IPS DF 4.7 (cell line): ENCODE measurements around the gene SPPL3.

Experiments
- DNase-seq: peaks from one replicate; pipeline ENCODE4 v3.0.0-alpha.2; 2013; ENCODE audit warnings: low spot score; ENCODE audit errors: extremely low read depth

Gene SPPL3

DNA sequence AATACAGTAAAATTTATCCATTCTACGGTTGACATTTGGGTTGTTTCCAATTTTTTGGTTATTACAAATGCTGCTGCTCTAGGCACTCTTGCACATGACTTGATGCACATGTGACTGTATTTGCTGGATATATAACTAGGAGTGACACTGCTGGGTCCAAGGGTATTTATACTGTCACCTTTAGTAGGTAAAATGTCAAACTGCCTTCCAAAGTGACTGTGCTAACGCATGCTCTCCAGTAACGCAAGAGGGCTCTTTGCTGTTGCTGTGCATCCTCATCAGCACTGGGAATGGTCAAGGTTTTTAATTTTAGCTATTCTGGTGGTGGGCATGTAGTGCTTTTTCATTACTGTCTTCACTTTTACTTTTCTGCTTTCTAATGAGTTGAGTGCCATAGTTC lies 116.3 kb downstream of the SPPL3 start:
- no peak for DNase-seq

DNA sequence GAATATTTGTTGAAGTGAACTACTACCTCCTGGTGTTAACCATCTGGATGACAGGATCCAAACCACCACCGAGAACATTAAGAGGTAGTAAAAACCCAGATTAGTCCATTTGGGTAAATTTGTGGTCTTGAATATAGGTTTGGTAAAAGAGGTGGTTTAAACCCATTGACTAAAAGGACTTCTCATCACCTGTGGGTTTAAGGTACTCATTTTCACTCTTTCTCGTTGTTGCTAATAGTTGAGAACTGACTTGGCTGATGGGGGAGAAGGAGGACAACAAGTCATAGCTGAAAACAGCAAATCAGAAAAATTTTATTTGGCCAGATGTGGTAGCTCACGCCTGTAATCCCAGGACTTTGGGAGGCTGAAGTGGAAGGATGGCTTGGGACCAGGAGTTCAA lies 119.4 kb downstream of the SPPL3 start:
- DNase-seq = no peak

DNA sequence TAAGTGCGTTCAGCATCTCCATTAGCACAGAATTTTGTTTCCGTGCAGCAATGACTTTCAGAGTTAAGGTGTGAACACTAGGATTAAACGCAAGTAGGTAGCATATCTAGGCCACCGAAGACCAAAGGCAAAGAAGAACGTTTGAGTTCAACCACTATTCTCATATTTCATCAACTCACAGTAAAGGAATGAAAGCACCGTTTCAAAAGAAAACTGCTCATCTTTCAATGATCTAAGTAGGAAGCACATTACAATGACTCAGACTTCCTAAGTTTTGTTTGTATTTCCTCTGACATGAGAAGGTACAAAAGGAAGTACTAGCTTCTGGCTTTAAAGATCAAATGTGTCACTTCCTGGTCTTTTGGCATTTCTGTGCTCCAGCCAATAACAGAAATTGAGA lies 121.0 kb downstream of the SPPL3 start:
- DNase-seq = no peak

DNA sequence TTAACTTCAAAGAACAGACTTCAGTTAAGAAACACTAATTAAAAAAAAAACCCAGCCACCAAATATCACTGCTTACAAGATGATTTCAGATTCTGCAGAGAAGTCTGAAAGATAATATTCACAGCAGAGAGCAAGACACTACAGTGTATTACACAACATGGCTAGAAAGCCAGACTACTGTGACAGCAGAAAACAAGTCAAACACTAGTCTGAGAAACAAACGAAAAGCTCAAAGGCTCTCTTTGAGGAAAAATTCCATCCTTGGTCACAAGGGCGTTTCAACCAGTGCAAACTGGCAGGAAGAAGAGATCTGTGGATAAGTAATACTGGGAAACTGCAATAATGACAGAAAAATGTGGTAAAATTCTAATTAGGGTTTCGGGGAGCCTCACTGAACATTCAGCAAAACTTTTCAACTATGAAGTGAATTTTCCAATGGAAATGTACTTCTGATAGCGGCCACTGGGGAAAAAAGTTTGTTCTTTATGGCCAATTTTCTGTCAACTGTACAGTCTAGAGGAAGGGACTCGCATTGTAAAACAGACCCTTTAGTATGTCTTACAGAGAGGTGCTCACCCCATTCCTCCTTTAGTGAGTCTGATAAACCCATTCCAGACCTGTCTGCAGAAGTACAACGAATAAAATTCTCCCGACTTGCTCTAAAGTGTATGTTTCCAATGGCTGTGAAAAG lies 128.2 kb downstream of the SPPL3 start:
- DNase-seq = no peak

DNA sequence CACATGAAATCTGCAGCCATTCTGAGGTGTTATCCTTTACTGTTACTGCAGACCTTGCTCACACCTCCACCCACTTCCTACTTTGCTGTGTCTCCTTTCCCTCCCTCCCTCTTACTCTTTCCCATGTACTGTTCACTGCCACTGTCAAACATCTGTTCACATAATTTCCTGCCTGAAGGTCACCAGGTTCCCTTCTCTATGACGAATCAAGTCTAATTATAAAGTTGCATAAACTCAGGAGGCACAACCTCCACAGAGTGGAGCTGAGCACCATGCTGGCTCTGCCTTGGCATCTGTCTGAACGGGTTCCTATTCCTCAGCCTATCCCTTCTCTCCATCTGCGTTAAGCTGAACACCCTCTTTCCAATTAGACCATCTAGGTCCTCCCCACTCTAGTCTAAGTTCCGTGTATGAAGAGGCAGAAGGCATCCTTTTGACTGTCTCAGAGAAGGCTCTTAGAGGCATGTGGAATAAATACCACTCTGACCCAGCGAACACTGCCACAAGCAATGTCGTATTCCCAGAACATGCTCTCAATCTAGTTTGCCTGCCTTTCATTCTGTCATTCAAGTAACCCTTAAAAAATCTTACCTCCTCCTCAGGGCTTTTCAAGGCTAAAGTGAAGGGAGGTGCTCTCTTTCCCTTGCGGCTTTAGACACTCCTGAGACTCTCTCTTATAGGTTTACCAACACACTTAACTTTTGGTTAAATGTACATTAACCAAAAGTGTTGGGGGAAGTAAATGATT lies 129.8 kb downstream of the SPPL3 start:
- no peak for DNase-seq

DNA sequence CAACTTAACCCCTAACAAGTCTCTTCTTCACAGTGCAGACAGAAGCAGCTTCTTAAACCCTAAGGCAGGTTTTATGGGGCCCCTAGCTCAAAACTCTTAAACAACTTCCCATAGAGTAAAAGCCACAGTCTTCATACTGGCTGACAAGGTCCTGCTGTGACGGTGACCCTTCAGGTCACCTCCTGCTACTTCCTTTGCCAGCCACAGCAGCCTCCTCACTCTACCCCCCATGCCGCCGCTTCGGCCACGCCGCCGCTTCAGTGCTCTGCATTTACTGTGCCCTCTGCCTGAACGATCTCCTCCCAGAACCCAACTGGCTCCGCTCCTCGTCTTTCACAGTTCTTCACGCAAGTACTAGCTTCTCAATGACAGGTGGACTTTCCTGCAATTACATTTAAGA lies 133.1 kb downstream of the SPPL3 start:
- no peak for DNase-seq

DNA sequence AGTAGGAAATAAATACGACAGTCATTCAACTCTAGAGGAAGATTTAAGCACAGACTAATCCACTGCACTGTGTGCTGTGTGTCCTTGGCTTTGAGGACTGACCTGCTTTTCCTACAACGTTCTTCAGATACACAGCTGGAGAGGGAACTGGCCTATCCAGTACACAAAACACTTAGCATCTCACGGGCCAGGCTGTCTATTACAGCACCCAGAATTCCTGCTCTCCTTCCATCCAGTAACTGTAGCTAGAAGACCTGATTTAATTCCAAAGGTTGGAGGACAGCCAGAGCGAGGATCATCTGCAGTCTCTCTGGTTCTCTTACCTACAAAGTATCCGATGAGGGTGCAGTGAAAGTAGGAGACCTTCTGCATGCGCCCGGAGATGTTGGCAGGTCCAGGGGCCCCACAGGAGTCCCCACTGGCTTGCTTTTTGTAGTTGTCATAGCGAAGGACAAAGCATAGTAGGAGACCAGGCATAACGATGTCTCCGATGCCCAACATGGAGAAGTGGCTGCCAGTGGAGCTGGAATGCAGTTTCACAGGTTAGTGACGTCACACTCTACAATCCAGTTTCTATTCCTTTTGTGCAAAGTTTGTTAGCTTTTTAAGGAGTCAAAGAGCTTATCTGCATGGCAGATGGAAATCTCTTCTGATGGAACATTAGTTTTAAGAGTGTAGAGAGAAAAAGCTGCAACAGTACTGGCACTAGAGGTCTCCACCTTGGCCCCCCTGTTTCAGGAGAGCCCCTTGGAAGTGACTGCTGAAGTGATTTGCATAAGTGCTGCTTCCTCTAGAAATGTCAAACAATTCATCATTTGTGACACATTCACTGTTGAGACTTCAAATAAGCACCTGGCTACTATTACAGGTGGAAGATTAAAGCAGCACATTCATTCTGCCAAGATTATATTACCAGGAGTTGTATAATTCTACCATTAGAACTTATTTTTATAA lies 136.8 kb downstream of the SPPL3 start:
- no peak for DNase-seq

DNA sequence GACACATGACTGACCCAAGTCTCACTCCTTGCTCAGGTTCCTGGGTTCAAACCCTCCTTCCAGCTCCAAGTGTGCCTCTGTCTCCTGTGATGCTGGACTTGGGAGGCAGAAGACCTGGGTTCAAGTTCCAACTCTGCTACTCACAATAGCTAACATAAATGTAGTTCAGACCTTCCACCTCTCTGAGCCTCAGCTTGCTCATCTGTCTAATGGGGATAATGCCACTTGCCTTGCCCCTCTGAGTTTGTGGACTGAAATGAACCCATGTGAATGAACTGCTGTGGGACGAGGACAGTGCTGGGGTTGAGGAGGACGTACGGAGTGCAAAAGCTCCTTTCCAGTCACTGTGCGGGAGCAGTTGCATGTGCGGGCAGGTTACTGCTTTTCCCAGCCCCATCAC lies 137.6 kb downstream of the SPPL3 start:
- no peak for DNase-seq

DNA sequence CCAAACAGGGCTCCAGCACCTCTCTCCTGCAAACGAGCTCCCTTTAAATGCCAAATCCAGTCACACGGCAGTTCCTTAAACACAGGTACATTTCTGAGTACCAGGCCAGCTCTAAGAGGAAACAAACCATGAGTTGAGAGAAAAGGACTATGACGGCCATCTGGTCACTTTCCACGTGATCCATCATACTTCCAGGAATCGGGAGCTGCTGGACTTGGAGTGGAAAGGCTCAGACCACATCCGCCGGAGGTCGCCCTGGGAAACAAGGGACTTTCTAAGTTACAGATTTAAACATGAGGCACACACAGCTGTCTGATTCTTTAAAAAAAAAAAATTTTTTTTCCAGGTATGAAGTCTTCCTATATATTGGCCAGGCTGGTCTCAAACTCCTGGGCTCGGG lies 139.3 kb downstream of the SPPL3 start:
- DNase-seq = no peak

DNA sequence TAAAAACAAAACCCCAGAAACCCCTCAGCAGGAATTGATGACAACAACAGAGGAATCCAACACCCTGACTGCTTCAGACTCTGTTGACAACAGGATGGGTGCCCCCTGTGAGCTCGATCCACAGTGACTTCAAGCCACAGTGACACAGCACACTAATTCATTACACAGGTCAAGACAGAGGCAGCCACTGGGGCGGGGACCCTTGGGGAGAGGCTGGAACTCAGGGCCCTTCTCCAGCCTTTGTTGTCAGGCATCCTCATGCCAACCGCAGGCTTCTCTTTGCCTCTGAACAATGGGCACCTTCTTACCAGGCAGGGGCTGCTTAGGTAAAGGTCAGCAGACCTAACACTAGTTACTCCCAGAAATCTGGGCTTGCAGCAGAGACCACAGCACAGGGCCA lies 140.9 kb downstream of the SPPL3 start:
- no peak for DNase-seq

DNA sequence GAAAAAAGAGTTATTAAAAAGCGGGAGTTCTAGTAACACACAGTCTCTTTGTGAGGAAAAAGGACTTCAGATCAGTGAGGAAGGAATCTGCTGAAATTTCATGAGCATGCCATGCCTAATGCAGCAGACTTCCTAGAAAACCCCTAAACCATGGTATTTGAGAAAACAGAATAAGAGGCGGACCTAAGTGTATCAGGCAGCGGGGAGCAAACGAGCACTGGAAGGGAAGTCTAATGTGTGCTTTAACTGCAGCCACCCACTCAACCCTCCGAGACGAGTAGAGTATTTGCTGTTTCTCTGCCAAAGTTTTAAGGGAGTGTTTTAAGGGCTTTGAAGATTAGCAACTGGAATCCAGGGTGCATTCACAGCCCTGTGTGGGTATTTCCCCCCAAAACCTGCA lies 142.1 kb downstream of the SPPL3 start:
- DNase-seq = no peak

DNA sequence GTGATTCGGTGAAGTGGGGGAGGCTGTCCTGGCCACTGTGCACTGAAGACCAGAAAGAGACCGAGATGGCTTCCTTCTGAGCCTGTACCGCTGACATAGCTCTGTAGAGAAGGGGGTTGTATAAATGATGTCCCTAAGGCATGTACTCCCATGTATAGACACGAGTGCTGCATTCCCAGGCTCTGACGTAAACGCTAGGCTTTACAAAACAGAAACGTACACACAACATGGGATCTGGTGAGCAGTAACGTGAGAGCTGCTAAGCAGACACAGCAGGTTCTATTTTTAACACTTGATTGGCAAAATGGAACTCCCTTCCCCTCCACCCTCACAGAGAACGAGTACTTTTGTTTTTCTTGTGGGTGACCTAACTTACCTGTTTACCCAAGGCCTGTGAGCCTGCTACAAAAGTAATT lies 142.6 kb downstream of the SPPL3 start:
- DNase-seq = no peak

DNA sequence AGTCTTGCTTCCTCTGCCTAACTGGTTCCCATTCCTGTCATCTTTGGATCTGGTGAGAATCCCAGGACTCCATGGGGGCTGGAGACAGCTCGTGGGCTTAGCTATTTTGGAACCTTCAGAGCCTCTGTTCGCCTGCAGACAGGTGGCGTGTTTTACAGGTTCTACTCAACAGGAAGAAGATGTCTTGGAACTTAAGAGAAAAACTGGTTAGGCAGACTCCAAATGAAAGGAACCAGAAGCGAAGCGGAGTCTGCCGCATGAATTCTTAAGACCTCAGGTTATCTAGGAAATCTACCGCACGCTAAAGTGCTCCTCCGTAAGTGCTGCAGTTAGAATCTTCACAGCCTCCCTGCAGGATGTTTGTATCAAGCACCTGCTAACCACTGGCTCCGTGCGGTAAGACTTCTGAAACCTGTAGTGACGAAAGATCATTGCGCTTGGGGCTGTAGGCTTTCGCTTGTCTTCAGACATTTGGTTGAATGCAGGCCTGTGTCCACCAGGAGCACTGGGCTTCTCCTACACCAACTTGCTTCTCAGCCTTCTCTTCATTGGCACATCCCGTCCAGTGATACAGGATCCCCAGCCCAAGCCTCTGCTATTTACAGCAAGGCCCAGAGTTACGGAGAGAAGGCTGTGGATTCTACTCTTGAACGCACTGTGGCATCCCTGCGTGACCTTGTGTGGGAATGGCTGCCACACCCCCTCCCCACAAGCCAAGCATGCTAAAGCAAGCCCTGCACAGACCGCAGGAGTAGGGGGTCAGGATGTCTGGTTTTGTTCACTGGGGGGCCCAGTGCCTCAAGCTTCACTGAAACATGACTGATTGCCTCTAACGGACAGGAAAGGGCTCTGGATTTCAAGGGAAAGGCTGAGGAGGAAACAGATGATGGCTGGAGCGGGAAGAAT lies 143.6 kb downstream of the SPPL3 start:
- no peak for DNase-seq

DNA sequence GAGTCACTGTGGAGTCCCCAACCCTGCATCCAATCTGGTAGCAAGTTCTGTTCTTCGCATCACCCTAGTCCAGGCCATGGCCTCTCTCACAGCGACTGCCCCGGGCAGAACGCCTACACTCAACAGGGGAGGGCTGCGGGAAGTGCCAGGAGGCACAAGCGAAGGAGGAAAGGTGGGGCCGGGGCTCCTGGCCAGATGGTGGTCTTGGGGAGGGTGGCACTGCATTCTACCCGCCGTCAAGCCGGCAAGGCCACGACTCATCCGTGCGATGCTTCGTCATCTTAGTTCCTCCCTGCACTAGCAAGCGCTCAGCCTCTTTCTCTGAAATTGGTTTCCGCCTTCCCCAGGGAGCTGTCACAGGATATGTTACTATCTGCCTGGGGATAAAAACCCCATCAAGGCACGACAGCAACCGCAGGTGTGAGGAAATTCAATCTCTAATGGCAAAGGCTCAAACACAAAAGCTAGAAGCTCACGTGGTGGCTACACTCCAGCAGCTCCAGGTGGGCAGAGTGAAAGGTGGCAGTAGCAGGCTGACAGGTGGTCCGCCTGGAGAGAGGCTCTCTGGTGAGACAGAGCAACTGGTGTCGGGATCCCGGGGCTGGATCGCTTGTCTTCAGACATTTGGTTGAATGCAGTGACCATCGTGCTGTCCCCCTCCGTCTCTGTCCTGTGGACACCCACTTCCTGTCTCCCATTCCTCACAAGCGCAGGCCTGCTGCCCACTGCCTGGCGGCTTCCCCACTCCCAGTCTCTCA lies 144.4 kb downstream of the SPPL3 start:
- no peak for DNase-seq

DNA sequence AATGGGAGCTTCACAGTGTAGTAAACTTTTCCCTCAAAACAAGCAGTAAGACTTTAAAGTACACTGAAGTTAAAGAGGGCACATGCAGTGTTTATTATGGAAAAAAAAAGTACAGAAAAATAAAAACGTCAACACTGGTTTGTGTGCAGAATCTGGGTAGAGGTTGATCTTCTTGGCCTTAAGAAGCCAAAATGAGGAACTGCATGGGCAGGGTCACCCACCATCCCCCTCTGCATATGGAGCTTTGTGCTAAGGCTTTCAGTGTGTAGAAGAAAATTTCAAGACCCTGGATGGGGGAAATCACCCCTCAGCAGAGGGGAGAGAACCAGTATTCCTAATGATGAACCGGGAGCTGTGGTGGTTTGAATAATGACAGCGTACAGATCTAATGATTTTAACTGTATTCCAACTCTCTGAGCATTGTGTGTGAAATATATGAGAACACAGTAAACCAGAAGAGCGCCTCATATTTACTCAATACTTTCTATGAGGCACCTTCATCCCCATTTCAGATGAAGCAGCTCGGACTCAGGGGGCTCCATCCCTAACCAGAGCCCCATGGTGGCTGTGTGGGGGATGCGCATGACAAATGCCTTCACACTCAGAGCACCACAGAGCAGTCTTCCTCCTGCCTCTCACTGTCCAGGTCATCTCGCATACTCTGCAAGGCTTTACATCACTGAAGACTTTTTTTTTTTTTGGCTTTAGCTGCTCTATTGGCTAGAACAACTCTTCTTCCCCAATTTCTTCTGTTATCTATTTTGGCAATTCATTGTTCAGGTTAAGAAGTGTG lies 145.2 kb downstream of the SPPL3 start:
- no peak for DNase-seq

DNA sequence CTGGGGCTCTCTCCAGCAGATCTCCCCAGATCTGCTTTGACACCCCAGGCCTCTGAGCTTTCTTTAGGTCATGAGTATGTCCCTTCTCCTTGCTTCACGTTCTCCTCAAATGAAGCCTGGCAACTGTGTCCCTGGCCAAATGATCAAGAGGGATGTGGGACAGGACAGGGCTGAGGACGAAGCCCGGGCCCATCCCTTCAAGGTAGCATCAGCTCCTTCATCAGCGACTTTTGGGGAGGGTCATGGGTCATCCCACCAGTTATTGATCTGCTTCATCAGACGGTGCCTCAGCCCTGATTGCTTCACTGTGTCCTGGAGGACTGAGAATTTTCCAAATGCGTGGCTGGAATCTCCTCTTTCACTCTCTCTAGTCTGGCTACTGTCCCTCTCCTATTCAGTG lies 146.2 kb downstream of the SPPL3 start:
- DNase-seq = no peak

DNA sequence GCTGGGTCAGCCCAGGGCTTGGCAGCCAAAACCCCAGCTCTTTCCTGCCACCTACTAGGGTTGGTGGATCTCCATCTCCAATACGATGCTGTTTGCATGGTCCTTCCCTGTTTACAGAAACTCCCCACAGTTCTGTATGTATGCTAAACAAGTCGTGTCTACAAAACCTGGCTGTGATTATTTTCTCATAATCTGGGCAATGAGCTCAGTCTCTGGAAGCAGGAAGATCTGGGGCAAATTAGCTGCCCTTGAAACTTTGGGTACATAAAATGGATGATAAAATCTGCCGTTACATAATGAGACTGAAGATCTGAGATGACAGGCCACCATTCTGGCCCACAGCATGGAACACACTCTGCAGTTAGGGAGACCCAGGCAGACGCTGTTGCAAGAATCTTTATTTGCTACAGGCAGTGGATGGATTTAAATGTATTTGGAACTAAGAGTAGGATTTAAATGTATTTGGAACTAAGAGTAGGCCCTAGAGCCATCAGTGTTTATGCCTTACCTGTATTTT lies 146.9 kb downstream of the SPPL3 start:
- DNase-seq = no peak

DNA sequence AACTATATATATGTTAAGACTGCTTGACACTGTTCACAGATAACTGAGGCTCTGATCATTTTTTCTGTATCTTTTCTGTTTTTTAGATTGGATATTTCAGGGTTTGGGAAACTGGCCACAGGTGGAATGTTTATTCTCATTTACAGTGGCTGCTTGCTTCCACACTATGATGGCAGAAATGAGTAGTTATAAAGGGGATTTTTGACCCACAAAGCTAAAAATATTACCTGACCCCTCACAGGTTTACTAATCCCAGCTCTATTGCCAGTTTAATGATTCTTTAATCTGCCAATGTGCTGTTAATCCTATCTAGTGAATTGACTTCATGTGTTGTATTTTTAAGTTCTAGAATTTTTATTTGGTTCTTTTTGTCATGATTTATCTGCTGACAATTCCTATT lies 148.9 kb downstream of the SPPL3 start:
- no peak for DNase-seq

DNA sequence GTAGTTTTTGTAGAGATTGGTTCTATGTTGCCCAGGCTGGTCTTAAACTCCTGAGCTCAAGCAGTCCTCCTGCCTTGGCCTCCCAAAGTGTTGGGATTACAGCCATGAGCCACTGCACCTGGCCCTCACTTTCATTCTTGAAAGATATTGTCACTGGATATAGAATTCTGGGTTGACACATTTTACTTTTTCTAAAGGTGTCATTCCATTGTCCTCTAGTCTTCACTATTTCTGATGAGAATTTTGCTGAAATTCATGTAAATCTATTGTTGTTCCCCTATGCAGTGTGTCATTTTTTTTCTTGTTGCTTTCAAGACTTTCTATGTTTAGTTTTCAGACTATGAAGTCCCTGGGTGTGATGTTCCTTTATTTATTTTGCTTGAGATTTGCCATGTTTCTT lies 149.4 kb downstream of the SPPL3 start:
- no peak for DNase-seq
